GM18868 (cell line): ENCODE measurements around the gene NDUFS2.

Experiments
- ATAC-seq: cut with Tn5 transposase; IDR thresholded peaks from one replicate; pipeline ENCODE4 v1.9.1; 2021; ENCODE audit warnings: mild to moderate bottlenecking, moderate library complexity; ENCODE audit not compliant: unreplicated experiment

Gene NDUFS2

DNA sequence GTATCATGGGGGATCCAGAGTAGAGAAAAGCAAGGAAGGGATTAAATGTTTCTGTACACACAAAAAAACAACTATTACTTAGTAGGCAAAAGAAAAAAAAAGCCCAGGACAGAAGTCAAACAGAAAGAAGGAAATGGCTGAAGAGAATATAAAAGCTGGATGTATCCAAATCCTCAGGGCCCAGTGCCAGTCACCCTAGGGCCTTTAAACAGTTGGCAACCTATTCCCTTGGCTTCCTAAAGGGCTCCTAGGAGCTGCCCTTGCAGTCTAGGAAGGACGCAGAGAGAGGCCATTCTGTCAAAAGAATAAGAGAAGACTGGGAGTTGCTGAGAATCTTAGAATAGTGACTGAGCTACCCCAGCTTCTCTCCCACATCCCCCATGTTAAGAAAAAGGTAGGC, 29.8 kb upstream of the NDUFS2 start:
- ATAC-seq: no peak

DNA sequence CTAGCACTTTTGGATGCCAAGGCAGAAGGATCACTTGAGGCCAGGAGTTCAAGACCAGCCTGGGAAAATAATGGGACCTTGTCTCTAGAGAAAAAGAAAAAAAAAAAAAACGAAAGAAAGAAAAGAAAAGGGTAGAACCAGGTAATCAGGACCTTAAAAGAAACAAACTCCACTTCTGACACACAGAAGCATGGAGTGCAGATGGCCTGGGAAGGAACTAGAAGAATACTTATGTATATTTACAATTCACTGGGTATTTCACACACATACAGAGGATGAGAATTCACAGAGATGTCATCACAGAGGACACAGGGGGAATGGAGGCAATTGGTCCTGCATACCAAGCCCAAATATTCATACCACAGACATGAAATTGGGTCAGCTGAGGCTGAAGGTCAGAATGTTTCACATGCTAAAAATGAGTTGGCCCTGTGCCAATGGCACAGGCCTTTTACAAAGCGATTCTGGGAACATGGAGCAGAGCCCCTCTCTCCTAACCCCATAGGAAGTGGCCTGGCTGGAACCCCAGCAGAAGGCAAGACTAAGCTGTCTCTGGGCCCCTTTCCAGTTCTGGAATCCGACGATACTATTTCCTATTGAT, 29.3 kb upstream of the NDUFS2 start:
- ATAC-seq: no peak

DNA sequence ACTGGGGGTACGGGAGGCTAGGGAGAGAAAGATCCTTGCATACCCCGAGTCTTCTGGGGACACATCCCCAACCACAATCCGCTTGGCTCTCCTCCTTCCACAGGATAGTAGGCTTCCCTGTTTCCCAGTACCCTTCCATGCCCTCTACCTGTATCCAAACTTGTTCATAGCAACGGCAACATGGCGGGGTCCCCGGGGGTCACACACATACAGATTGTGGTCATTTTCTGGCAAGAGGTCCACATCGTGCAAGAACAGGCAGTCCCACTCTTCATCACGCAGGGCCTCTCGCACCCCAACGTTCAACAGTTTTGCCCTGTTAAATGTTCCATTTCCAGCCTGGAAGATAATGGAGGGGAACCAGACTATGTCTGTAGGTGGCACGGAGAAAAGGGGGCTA, 28.5 kb upstream of the NDUFS2 start:
- ATAC-seq: no peak

DNA sequence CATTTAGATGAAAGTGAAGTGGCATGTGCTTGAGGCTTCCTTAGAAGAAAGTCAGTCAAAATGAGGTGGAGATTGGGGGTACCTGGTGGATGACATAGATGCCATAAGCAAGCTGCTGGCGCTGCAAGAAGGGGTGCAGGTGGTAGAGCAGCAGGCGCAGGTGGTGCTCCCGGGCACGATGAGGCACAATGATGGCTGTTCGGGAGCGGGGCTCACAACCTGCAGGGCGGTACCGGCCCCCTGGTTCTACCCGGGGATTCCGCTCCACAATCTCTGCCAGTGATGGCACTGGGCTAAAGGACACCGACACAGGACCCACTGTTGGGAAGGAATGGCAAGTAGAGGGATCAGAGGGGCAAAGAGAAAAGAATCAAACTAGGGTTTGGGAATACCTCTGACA, 27.3 kb upstream of the NDUFS2 start:
- ATAC-seq: no peak

DNA sequence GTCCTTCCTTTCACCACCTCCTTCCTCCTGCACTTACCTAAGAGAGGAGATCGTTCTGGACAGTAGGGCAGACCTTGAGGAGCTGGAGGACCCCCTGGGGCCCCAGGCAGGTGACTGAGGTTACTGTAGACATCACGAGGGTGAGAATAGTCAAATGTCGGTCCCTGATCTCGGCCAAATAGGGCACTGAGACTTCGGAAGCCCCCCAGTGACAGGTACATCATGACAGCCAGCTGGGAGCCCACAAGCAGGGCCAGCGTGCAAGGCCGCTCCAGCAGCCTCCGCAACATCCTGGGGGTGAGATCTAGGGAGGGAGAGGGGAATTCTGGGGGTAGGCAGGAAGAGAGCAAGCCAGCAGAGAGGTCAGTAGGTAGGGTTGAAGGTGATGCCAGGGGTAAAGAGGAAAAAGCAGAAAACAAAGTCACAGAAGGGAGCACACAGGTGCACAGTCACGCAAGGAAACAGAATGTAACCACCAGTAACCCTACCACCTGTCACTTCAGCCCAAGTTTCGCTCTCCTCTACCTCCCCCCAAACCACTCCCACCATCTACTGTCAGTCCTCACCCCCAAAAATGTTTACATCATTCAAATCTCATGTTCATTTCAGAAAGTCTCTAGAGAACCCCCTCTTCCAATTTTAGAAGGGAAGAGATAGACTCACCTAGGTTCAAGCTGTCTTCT, 26.3 kb upstream of the NDUFS2 start:
- no peak for ATAC-seq

DNA sequence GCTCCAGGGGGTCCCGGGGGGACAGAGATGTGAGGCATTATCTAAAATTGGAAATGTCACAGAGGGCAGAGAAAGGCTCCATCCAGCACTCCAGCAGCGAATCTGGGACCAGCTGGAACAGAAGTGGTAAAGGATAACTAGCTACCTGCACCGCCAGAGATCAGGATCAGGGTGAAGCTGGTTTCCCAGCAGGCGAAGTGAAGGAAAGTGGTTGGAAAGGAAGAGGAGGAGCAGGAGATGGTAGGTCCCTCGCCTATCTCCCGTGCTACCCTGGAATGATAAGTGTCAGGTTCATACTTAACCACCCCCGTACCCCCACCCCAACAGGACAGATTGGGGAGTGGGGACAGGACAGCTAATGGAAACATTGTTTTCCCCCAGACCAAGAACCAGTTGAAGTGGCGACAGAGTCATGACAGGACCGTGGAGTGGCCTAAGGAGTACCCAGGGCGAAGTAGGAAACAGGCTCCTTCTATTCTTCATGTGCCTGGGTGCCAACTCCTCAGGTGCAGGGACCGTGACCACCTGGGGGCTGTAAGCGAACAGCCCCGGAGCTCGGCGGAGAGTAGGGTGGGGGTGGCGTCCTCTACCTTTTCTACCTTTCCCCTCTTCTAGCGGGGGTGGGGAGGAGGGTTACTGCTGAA, 25.6 kb upstream of the NDUFS2 start:
- no peak for ATAC-seq

DNA sequence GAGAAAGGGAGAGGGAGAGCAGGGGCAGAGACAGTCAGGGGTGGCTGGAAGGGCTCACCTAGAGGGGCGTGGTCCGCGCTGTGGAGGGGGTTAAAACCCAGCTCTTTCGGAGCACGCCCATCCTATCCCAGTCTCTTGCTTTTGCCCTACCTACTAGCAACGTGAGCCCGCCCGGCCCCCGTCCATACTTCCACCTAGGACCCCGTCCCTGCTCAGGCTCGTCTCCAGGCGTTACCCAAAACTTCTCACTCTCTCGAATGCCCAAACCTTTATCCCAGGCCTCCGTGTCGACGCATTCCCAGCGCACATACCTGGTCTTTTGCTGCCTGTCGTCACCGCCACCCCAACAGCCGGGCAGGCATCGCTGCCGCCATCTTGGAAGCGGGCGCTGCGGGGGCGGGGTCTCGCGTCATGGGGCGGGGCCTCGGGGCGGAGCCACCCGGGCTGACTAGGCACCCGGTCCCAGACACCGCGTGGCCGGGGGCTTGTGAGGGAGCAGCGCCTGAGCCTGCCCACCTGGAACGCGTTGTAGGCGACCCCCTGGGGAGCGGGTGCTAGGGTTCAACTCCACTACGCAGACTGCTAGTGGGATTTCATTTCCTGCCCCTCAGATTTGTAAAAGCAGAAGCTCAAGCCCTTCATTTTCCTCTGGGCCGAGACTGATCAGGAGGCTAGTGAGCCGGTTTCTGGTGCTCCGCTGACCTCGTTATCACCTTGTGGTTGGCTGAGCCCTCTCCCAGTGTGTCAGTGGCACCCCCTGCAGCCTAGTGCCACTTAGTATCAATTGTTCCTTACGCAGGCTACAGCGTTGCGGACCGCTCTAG, 24.8 kb upstream of the NDUFS2 start, which contains the start of gene B4GALT3:
TSS of gene B4GALT3 (minus strand) at position 396 of the 824 bp plus-strand sequence. CDS start 1,447 bp downstream, outside the sequence.
- ATAC-seq: peak; percentile 89

DNA sequence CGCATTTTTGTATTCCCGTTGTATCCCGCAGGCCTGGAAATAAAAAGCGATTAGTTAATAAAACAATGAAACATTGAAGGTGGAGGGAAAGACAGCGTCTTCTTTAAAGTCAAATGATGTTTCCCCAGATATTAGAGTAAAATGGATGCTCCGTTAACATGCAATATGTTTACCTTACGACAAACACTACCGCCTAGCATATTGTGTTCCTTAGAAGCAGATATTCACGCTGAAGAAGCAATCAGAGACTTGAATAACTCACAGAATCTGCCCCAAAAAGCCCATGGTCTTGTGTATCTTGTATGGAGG, 24.3 kb upstream of the NDUFS2 start:
- ATAC-seq: no peak

DNA sequence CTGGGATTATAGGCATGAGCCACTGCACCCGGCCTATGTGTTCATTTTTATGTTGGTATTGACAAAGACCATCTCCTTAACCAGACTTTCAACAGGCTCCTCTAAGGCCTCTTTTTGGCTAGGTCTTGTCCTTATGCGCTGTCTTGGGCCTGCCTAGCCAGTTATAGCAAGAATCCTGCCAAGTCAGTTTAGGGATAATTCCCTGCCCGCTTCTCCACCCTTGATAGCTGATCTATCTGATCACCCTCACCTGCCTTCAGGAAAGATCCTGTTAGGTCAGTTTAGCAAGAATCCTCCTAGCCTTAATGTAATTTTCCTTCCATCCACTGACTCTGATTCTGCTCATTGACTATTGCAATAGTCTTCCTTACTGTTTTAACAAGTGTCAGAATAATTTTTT, 22.5 kb upstream of the NDUFS2 start:
- no peak for ATAC-seq

DNA sequence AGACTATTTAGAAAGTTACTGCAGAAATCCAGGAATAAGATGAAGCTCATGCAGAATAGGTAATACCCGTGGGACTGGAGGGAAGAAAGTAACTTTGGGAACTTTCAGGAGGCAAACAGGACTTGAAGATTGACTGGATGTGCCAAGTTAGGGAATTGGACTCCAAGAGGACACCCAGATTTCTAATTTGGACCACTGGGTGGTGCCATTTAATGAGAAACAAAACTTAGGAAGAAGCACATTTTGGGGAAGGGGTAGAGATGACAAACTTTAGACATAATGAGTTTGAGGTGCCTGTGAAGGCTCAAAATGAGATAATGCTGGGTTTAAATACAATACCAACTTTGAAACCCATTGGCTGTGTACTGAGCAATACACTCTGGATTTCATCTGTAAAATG, 21.5 kb upstream of the NDUFS2 start:
- ATAC-seq: no peak

DNA sequence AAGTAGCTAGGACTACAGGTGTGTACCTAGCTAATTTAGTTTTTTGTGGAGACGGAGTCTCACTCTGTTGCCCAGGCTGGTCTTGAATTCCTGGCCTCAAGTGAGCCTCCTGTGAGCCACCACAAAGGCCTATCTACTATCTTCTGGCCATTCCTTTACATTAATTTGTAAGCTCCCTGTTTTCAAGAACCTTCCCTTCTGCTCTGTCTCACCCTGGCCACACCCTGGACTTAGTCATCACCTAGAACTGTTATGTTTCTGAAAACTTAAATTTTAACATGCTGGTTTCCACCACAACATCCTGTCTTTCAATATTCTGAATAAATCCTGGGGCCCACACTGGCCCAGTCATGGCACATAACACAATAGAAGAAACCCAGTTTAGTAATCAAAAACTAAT, 20.0 kb upstream of the NDUFS2 start:
- ATAC-seq: peak; percentile 31

DNA sequence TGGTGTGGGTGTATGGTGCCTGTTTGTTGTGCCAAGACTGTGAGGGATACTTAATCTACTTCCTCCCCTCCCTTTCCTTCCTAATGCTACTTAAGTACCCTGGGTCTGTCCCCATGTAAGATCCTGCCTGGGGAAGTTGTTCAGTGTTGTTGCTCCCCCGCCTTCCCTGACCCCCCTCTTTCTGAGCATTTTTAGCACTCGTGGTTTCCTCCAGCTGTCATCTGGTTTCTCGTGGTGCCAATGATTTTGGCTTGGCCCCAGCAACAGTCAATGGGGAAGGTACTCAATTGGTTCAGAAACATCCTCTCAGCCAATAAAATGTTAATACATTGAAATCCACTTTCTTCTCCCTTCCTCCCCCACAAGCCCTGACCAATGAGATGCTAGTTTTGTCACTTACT, 16.9 kb upstream of the NDUFS2 start:
- peak; percentile 64 for ATAC-seq

DNA sequence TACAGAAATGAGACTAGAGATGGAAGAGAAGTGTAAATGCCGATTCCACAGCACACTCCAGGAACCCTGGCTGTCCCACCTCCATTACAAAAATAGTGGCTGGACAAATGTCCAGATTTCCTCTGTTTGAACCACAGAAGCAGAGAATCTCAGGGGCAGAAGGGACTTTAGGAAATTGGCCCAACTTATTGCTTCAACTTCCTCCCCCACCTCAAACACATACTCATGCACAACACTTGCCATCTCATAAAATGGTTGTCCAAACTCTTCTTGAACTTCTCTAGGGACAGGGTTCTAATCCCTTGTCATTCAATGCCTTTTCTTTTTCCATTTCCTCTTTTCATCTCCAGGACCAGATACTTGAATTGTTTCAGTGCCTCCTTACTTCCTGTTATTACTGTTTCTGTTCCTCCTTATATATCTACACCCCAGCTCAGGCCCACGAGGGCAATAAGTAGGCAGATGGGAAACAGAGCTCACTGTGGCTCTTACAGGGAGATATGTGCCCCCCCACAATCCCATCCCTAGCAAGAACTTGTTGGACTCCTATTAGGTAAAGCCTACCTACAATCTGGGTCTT, 16.3 kb upstream of the NDUFS2 start:
- ATAC-seq: peak; percentile 31

DNA sequence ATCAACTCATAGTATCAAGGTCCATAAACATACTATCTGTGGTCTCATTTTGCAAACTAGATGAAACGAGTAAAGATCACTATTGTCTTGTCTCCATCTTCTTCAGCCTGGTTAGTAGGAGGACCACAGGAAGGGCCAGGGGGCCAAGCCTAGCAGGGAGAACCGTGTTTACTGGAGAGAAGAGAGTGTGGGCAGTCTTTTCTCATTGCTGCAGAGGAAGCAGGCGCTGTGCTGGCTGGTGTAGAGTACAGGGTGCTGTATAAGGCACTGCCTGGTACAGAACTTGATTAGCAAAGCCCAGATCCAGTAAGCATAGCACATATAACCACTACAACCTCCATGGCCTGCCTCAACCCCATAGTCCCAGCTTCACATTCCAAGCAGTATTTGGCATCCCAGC, 14.9 kb upstream of the NDUFS2 start:
- ATAC-seq: no peak

DNA sequence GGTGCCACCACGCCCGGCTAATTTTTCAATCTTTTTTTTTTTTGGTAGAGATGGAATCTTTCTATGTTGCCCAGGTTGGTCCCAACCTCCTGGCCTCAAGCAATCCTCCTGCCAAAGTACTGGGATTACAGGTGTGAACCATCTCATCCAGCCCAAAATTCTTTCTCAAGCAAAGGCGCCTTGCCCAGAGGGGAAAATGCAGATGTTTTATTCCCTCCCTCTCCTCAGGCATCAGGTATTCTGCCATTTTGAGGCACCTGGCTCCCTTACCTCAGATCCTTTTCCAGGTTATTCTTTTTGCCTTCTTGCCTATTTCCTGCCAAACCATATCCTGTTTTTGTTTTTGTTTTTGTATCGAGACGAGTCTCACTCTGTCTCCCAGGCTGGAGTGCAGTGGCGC, 13.8 kb upstream of the NDUFS2 start:
- no peak for ATAC-seq

DNA sequence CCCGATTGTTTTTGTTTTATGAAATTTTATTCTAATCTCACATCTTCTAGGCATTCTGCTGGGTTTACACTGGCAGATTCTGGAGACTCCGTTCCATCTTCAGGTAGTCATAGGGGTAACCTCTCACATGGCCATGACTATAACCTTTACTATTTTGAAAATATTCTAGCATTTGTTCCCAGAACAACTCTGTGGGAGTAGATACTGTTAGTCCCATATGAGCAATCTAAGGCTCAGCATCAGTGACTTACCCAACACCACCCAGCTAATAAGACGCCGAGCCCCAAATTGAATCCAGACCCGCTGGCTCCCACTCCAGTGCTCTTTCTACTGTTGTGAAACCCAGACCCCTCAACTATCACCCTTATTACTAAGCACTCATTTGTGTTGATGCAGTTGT, 13.1 kb upstream of the NDUFS2 start:
- no peak for ATAC-seq

DNA sequence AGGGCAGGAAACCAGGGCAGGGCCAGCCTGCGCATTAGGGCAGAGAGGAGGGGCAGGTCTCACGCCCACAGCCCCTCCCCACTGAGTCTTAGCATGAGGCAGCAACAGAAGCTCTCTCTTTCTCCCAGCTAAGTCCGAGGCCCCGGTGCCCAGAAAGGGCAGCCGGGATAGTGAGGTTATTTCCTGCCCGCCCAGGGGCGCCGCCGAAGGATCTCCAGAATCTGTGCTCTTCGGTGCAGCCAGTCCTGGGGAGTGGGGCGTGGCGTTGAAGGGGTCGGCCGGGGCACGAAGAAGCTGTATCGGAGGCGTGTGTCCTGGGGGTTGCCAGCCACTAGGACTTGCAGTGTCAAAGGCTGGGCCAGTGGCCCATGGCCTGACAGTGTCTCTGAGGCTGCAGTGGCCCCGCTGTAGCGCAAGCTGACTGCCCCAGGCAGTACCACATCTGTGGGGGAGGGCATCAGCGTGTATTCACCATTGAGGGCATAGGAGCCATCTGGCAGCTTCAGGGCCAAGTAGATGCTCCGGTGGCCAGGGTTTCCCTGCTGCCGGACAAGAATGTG, 11.1 kb upstream of the NDUFS2 start:
- no peak for ATAC-seq

DNA sequence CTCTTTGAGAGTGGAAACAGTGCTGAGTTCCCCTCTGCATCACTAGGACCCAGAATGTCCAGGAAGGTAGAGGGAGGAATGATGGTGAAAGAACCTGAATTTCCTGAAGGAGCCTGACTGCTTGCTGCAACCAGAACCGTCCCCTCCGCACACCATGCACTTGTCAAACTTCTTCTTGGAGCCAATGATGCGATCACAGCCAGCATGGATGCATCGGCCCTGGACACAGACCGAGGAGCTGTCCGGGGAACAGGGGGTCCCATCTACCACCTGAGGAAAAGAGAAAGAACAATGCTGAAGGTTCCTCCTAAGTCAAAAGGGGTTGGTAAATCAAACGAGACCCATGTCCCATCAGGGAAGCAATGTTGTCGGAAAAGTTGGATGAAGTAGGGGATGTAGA, 10.2 kb upstream of the NDUFS2 start:
- no peak for ATAC-seq

DNA sequence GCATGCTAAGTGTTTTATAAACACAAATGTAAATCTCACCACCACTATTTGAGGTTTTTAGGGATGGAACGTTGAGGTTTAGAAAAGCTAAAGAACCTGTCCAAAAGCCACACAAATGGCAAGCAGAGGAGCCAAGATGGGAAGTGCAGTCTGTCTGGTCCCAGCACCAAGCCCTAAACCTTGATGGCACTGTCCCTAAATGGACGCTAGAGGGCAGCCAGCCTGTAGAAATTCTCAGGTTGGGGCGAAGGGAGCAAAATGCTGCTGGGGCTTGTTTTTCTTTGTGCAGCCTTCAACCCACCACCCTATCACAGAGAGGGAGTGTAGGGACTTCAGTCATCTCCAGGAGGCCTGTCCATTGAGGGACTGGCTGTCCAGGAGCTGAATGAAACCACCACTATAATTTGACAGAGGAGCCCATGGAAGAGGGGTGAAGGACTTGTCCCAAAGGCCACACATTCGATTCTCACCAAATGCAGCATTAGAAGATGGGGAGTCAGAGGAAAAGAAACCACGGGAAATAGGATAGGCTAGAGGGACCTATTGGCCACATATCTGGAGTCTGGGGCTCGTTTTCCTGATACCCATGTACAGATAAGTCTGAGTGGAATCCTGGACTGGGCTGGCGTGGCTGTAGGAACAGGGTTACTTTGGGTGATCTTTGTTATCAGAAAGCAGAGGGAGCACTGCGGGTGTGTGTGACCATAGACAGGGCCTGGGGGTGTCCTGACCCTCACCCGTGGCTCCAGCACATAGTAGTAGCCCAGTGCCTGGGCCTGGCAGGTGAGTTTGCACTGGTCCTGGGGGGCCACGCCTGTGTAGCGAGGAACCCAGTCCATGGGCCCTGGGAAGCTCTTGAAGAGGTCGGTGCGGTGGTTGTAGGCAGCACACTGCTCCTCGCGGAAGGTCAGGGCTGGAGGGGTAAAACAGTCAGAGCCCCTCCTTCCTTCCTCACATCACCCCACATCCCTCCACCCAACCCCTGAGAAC, 9.4 kb upstream of the NDUFS2 start:
- ATAC-seq: peak; percentile 68
